GM12891 (cell line): ENCODE measurements around the gene GRM7.

Source experiments
- POLR2A ChIP-seq: IDR thresholded peaks from 2 replicates; pipeline ENCODE4 v1.6.1; 2011; ENCODE audit warnings: low read depth, low read length, control low read depth
- TAF1 ChIP-seq: IDR thresholded peaks from 2 replicates; pipeline ENCODE4 v1.6.1; 2011; ENCODE audit warnings: low read depth, low read length, control low read depth

DNA sequence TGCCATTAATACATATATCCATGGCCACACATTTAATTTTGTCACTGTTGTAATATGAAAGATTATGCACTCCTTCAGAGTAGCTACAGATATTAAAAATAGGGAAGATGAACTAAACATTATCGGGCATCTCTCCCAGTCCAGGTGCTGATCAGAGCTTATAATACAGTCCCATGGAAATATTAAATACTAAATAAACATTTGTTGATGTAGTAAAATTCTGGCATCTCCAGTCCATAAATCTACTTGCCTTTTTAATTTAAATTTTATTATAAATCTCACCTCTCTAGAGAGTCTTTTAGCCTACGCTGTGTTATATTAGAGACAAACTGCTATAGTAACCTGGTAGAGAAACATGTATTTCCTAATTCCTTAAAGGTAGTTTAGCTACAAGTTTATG, 297.6 kb downstream of the GRM7 start:
- TF ChIP-seq TAF1 (no peak), POLR2A (no peak)
